H9 (cell line): ENCODE measurements around the gene RAET1G. TPM values are rescaled to one million over a fixed set of nuclear protein-coding genes. Genes with fewer than 3 reads are reported as not detected.

Experiments
- DNase-seq: peaks from one replicate; pipeline ENCODE4 v3.0.0-alpha.2; 2017
- H2AFZ ChIP-seq: one replicate; pipeline ENCODE4 v1.6.1; 2013; ENCODE audit warnings: mild to moderate bottlenecking, low read length, control low read depth, moderate library complexity
- H2AK5ac ChIP-seq: 2 replicates; pipeline ENCODE4 v1.6.1; 2013; ENCODE audit warnings: low read length, control low read depth, mixed read lengths; ENCODE audit not compliant: insufficient read length
- H2BK120ac ChIP-seq: one replicate; pipeline ENCODE4 v1.6.1; 2013; ENCODE audit warnings: low read depth, mild to moderate bottlenecking, low read length, control low read depth, inconsistent platforms; ENCODE audit not compliant: poor library complexity, severe bottlenecking
- H2BK12ac ChIP-seq: 2 replicates; pipeline ENCODE4 v1.6.1; 2013; ENCODE audit warnings: low read length, control low read depth, mixed read lengths, low read depth; ENCODE audit not compliant: insufficient read length
- H2BK15ac ChIP-seq: 2 replicates; pipeline ENCODE4 v1.6.1; 2013; ENCODE audit warnings: low read depth, low read length, control low read depth
- H2BK20ac ChIP-seq: one replicate; pipeline ENCODE4 v1.6.1; 2013; ENCODE audit warnings: low read depth, mild to moderate bottlenecking, low read length, control low read depth, inconsistent platforms; ENCODE audit not compliant: poor library complexity, severe bottlenecking
- H2BK5ac ChIP-seq: 2 replicates; pipeline ENCODE4 v1.6.1; 2013; ENCODE audit warnings: low read length, control low read depth, mixed read lengths; ENCODE audit not compliant: insufficient read length
- H3K14ac ChIP-seq: 2 replicates; pipeline ENCODE4 v1.6.1; 2013; ENCODE audit warnings: low read length, control low read depth; ENCODE audit not compliant: insufficient read depth
- H3K18ac ChIP-seq: 2 replicates; pipeline ENCODE4 v1.6.1; 2013; ENCODE audit warnings: low read depth, mild to moderate bottlenecking, mixed read lengths, low read length, control low read depth; ENCODE audit not compliant: insufficient read length
- H3K23ac ChIP-seq: 2 replicates; pipeline ENCODE4 v1.6.1; 2013; ENCODE audit warnings: low read length, control low read depth, mixed read lengths, low read depth; ENCODE audit not compliant: insufficient read length
- H3K23me2 ChIP-seq: 2 replicates; pipeline ENCODE4 v1.6.1; 2013; ENCODE audit warnings: low read depth, mild to moderate bottlenecking, mixed read lengths, low read length, control low read depth; ENCODE audit not compliant: insufficient read length, poor library complexity, severe bottlenecking
- H3K27ac ChIP-seq: 2 replicates; pipeline ENCODE4 v1.5.1; 2013; ENCODE audit warnings: low read length, control low read depth, mixed read lengths, low read depth; ENCODE audit not compliant: insufficient read length
- H3K27me3 ChIP-seq: 2 replicates; pipeline ENCODE4 v1.6.1; 2013; ENCODE audit warnings: low read length, control low read depth, inconsistent platforms; ENCODE audit not compliant: insufficient read depth
- H3K4ac ChIP-seq: 2 replicates; pipeline ENCODE4 v1.6.1; 2013; ENCODE audit warnings: low read depth, mild to moderate bottlenecking, control low read depth, inconsistent platforms, low read length, moderate library complexity
- H3K4me1 ChIP-seq: 2 replicates; pipeline ENCODE4 v1.6.1; 2013; ENCODE audit warnings: low read length, control low read depth, inconsistent platforms; ENCODE audit not compliant: insufficient read depth
- H3K4me2 ChIP-seq: 2 replicates; pipeline ENCODE4 v1.6.1; 2013; ENCODE audit warnings: low read length, control low read depth, mixed read lengths; ENCODE audit not compliant: insufficient read length, insufficient read depth
- H3K56ac ChIP-seq: 2 replicates; pipeline ENCODE4 v1.6.1; 2013; ENCODE audit warnings: low read depth, mild to moderate bottlenecking, mixed read lengths, low read length, control low read depth; ENCODE audit not compliant: insufficient read length
- H3K79me1 ChIP-seq: 2 replicates; pipeline ENCODE4 v1.6.1; 2013; ENCODE audit warnings: low read depth, mild to moderate bottlenecking, moderate library complexity, low read length, control low read depth, inconsistent platforms; ENCODE audit not compliant: insufficient read depth, poor library complexity, severe bottlenecking
- H3K79me2 ChIP-seq: 2 replicates; pipeline ENCODE4 v1.6.1; 2013; ENCODE audit warnings: low read length, control low read depth, inconsistent platforms; ENCODE audit not compliant: insufficient read depth
- H3K9ac ChIP-seq: 2 replicates; pipeline ENCODE4 v1.6.1; 2013; ENCODE audit warnings: low read length, control low read depth, mixed read lengths; ENCODE audit not compliant: insufficient read length; ENCODE audit errors: extremely low read depth
- H3K9me3 ChIP-seq: one replicate; pipeline ENCODE4 v1.6.1; 2013; ENCODE audit warnings: low read depth, low read length, inconsistent platforms; ENCODE audit not compliant: control insufficient read depth
- H3T11ph ChIP-seq: one replicate; pipeline ENCODE4 v1.6.1; 2013; ENCODE audit warnings: mild to moderate bottlenecking, low read length, control low read depth, inconsistent platforms
- H4K20me1 ChIP-seq: one replicate; pipeline ENCODE4 v1.6.1; 2013; ENCODE audit not compliant: control insufficient read depth, insufficient read length, insufficient read depth
- H4K5ac ChIP-seq: 2 replicates; pipeline ENCODE4 v1.6.1; 2013; ENCODE audit warnings: low read depth, mild to moderate bottlenecking, mixed read lengths, low read length, control low read depth; ENCODE audit not compliant: insufficient read length
- H4K8ac ChIP-seq: replicated peaks from 2 replicates; pipeline ENCODE4 v1.6.1; 2013; ENCODE audit warnings: low read length, control low read depth, mixed read lengths, low read depth; ENCODE audit not compliant: insufficient read length
- H4K91ac ChIP-seq: 2 replicates; pipeline ENCODE4 v1.6.1; 2013; ENCODE audit warnings: low read depth, mild to moderate bottlenecking, moderate library complexity, mixed read lengths, low read length, control low read depth; ENCODE audit not compliant: insufficient read length
- H3K27ac Mint-ChIP-seq, 3 experiments: 2 replicates in 2 of 3; 3 replicates in 1 of 3; pipeline ENCODE4 v1.8.0; 2020 to 2021; ENCODE audit warnings: mixed read lengths in 3 of 3, mild to moderate bottlenecking in 1 of 3, moderate library complexity in 1 of 3
- H3K27me3 Mint-ChIP-seq: 2 replicates; pipeline ENCODE4 v1.8.0; 2021; ENCODE audit warnings: low read depth, mild to moderate bottlenecking, moderate library complexity, mixed read lengths
- H3K36me3 Mint-ChIP-seq, 3 experiments: 2 replicates in 2 of 3; 3 replicates in 1 of 3; pipeline ENCODE4 v1.8.0; 2020 to 2021; ENCODE audit warnings: low read depth in 3 of 3, mixed read lengths in 3 of 3; ENCODE audit not compliant: insufficient read depth in 1 of 3
- H3K4me1 Mint-ChIP-seq, 2 experiments: 2 replicates each; pipeline ENCODE4 v1.8.0; 2020; ENCODE audit warnings: mixed read lengths in 2 of 2
- H3K4me3 Mint-ChIP-seq, 2 experiments: 2 replicates in 1 of 2; 3 replicates in 1 of 2; pipeline ENCODE4 v1.8.0; 2020 to 2021; ENCODE audit warnings: mild to moderate bottlenecking in 2 of 2, mixed read lengths in 2 of 2, moderate library complexity in 1 of 2
- H3K9me3 Mint-ChIP-seq, 2 experiments: 2 replicates in 1 of 2; 3 replicates in 1 of 2; pipeline ENCODE4 v1.8.0; 2020; ENCODE audit warnings: mild to moderate bottlenecking in 2 of 2, mixed read lengths in 2 of 2, moderate library complexity in 1 of 2
- CTCF ChIP-seq: fragments of 200-600 bp; sonication (generic); conservative IDR thresholded peaks from 3 replicates; pipeline ENCODE4 v1.8.0; 2021; ENCODE audit warnings: antibody characterized with exemption, mild to moderate bottlenecking
- WGBS: extraction: QIAGEN DNeasy Blood & Tissue Kit; methylation state at CpG from one replicate; pipeline ENCODE4 v1.1.7; 2013; ENCODE audit warnings: missing lambda C conversion rate, low lambda C conversion rate, mixed read lengths; ENCODE audit not compliant: insufficient read length; ENCODE audit errors: extremely low coverage; 5-methylcytosine and 5-hydroxymethylcytosine counted together
- total RNA-seq: library from RNA; stranded (reverse); gene quantifications from 2 replicates; pipeline ENCODE4 v1.2.1, GENCODE V29; 2021

Gene RAET1G
- total RNA-seq, 1 experiment from 2014 or later, result not detected

- Histone ChIP-seq H3K79me2 (no peaks in the 10 kb centered on the region), H3K27me3 (peaks cover 46% of the 10 kb centered on the region), H4K91ac (no peak overlapping the region), H3K79me1 (no peaks in the 10 kb centered on the region), H3K18ac (no peak overlapping the region), H2AFZ (no peak overlapping the region), H3K23me2 (peaks cover 14% of the 10 kb centered on the region), H3K9ac (no peak overlapping the region), H2BK20ac (no peak overlapping the region), H3K9me3 (no peaks in the 10 kb centered on the region), H4K20me1 (no peaks in the 10 kb centered on the region), H2BK15ac (no peak overlapping the region), H3K4ac (no peak overlapping the region), H4K8ac (no peak overlapping the region), H3K4me1 (0 out of 2 replicates have a peak, but pooled peaks cover 2% of the 10 kb centered on the region), H3K4me2 (no peak overlapping the region), H4K5ac (no peak overlapping the region), H2AK5ac (no peak overlapping the region), H3K27ac (no peak overlapping the region), H3T11ph (no peak overlapping the region), H2BK12ac (no peak overlapping the region), H3K14ac (no peak overlapping the region), H2BK120ac (no peak overlapping the region), H2BK5ac (no peak overlapping the region), H3K56ac (no peak overlapping the region), H3K23ac (no peak overlapping the region)
- Mint-ChIP-seq H3K4me1 (peaks cover 20 to 25% of the 10 kb centered on the region in 2 experiments), H3K36me3 (peaks cover 0 to 4% (median 0%) of the 10 kb centered on the region in 3 experiments; a peak in 2 of 7 replicates), H3K27me3 (peaks cover 100% of the 10 kb centered on the region), H3K9me3 (no peaks in the 10 kb centered on the region; a peak in 1 of 5 replicates), H3K4me3 (no peak overlapping the region), H3K27ac (no peak overlapping the region)
- peak; percentile 59 for TF ChIP-seq CTCF
- no CpG with 5 or more reads among the region's 6 CpGs for WGBS
- peak; percentile 64 for DNase-seq
Measured at GRCh38 chr6:149961728-149962425, 39.0 kb upstream of the RAET1G start.
